Uterus (tissue), 4 donors: ENCODE data around the gene SLCO2A1. TPM values are rescaled to one million over a fixed set of nuclear protein-coding genes. Genes with fewer than 3 reads are reported as not detected.

Source experiments
- DNase-seq, 2 donors: peaks; one replicate each; pipeline ENCODE4 v3.0.0-alpha.2; 2019 to 2020
- H3K27ac ChIP-seq, 2 donors: fragments of 200-600 bp; sonication (generic); 1 replicate in 1 of 2; 2 replicates in 1 of 2; pipeline ENCODE4 v1.5.1; 2016 to 2018
- H3K27me3 ChIP-seq, 2 donors: fragments of 200-600 bp; sonication (generic); one replicate each; pipeline ENCODE4 v1.5.1; 2018 to 2019; ENCODE audit warnings: control low read depth in 1 of 2
- H3K36me3 ChIP-seq, 2 donors: fragments of 200-600 bp; sonication (generic); one replicate each; pipeline ENCODE4 v1.5.1; 2019; ENCODE audit warnings: control low read depth in 1 of 2
- H3K4me1 ChIP-seq, 2 donors: fragments of 200-600 bp; sonication (generic); one replicate each; pipeline ENCODE4 v1.5.1; 2018 to 2019; ENCODE audit warnings: control low read depth in 1 of 2
- H3K4me3 ChIP-seq, 2 donors: fragments of 200-600 bp; sonication (generic); 1 replicate in 1 of 2; 2 replicates in 1 of 2; pipeline ENCODE4 v1.5.1; 2018 to 2019; ENCODE audit warnings: mild to moderate bottlenecking in 1 of 2
- H3K9me3 ChIP-seq, 2 donors: fragments of 200-600 bp; sonication (generic); one replicate each; pipeline ENCODE4 v1.5.1; 2019; ENCODE audit warnings: control low read depth in 1 of 2
- POLR2A ChIP-seq, 2 donors: fragments of 450-650 bp; IDR thresholded peaks; one replicate each; pipeline ENCODE4 v1.6.1; 2016; ENCODE audit warnings: antibody characterized with exemption in 2 of 2, mild to moderate bottlenecking in 1 of 2, moderate library complexity in 1 of 2
- intact Hi-C: fragments of 100-400 bp; cut with DNase I; formaldehyde crosslinking; loops from one replicate; pipeline ENCODE4 v1.15.1; 2023; ENCODE audit warnings: low total_unique reads
- total RNA-seq, 4 donors: library from RNA; depleted of rRNA in 3 of 4; stranded (reverse); fragments of >200 nt in 3 of 4; gene quantifications; one replicate each; pipeline versions ENCODE4 v1.1.0 to v1.2.4, GENCODE V29; 2014 to 2023
- TF ChIP-seq, protein P1 (sequence below), 4 experiments: fragments of 200-600 bp in 2 of 4; fragments of 450-650 bp in 2 of 4; sonication (generic) in 2 of 4; IDR thresholded peaks; one replicate each; pipeline ENCODE4 v1.5.1; 2016 to 2019; ENCODE audit warnings: antibody characterized with exemption in 4 of 4, mild to moderate bottlenecking in 2 of 4, moderate library complexity in 1 of 4
- donor health status: DM: yes; HTN: yes; CAD: no.

SLCO2A1 gene
- total RNA-seq, 4 donors from 2014 or later, result 3.0 to 168 (median 79.6) TPM

DNA sequence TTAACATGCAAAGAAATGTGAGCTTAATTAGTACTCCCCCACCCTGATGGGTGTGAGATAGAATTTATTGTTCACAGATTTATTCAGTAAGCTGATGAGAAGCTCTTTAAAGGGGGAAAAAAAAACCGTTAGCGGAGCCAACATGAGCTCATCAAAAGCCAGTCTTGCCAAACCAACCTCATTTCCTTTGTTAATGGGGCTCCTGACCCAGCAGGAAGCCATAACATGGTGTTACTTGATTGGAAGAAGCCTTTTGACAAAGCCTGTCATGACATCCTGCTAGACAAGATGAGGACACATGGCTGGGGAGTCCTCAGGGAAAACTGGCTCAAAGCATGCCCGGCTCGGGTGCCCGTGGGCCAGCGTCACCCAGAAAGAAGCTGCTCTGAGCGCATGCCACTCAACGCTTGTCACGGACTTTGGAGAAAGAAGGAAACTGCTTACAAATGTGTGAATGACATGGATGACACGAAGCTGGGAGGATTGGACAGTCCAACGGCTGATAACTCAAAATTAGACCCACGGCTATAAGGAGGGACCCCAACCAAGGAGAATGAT is 64.6 kb downstream of the SLCO2A1 start:
- intact Hi-C loops, result no loop called here
- H3K27me3 ChIP-seq, result no peaks in the 10 kb centered on the region
- H3K36me3 ChIP-seq, result no peaks in the 10 kb centered on the region
- TF ChIP-seq, protein P1, sequence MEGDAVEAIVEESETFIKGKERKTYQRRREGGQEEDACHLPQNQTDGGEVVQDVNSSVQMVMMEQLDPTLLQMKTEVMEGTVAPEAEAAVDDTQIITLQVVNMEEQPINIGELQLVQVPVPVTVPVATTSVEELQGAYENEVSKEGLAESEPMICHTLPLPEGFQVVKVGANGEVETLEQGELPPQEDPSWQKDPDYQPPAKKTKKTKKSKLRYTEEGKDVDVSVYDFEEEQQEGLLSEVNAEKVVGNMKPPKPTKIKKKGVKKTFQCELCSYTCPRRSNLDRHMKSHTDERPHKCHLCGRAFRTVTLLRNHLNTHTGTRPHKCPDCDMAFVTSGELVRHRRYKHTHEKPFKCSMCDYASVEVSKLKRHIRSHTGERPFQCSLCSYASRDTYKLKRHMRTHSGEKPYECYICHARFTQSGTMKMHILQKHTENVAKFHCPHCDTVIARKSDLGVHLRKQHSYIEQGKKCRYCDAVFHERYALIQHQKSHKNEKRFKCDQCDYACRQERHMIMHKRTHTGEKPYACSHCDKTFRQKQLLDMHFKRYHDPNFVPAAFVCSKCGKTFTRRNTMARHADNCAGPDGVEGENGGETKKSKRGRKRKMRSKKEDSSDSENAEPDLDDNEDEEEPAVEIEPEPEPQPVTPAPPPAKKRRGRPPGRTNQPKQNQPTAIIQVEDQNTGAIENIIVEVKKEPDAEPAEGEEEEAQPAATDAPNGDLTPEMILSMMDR (IDR thresholded peaks at IDR 0.05), result no peak
- TF ChIP-seq POLR2A (IDR thresholded peaks at IDR 0.05), result no peak
- no peak for DNase-seq
- no peak overlapping the region for H3K27ac ChIP-seq
- no peaks in the 10 kb centered on the region for H3K4me1 ChIP-seq
- no peaks in the 10 kb centered on the region for H3K9me3 ChIP-seq
- H3K4me3 ChIP-seq, result no peak overlapping the region

DNA sequence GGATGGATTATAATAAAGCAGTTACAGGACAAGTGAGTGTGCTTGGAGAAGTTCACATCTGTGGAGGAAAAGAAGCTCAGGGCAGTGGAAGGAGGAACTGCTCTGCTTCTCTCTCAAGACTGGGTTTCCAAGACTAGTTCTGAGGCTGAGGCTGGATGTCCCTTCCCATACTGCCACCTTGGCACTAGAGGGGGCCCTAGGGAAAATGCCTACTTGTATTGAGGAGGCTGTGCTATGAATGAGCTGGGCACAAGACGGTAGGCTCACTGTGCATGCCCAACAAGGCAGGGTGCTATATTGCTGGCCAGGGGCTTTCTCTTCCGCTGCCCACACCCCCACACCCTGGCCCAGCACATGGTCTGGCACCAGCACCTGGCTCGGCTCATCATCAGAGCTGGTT is 65.2 kb downstream of the SLCO2A1 start:
- intact Hi-C loops, result no loop called here
- no peaks in the 10 kb centered on the region for H3K36me3 ChIP-seq
- no peaks in the 10 kb centered on the region for H3K9me3 ChIP-seq
- H3K4me1 ChIP-seq, result no peaks in the 10 kb centered on the region
- H3K27ac ChIP-seq, result no peak overlapping the region
- H3K4me3 ChIP-seq, result no peak overlapping the region
- no peak for DNase-seq
- TF ChIP-seq, protein P1 (IDR thresholded peaks at IDR 0.05), result no peak
- TF ChIP-seq POLR2A (IDR thresholded peaks at IDR 0.05), result no peak
- H3K27me3 ChIP-seq, result no peaks in the 10 kb centered on the region

DNA sequence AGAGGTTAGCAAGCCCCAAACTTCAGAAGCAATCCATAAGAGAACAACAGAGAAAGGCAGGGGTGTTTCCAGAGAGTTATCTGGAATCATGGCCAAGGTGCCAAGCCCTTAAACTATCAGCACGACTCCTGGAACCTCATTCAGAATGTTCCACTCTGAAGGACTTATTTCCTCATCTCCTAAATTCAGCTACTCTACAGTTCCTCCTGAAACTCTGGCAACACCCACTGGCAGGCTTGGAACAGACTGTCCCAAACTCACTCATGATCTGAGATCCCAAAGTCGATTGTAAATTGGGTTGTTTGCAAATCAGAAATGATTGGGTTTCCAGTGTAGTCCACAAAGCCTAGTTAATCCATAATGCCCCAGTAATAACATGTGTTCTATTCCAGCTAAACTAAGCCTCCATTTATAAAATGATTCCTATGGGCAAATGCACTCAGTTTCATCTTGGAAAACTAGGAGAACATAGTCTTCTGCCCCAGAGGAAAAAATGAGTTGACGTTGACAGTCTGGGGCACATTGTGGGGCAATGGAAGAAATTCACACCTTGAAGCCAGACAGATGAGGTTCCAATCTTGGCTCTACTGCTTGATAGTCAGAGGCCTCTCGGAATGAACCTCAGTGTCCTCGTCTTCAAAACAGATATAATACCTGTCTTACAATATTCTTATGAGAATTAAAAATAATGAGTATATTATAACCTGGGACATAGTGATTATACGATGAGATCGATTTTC is 65.9 kb downstream of the SLCO2A1 start:
- Histone ChIP-seq H3K4me3 (no peak overlapping the region), H3K27ac (no peak overlapping the region), H3K9me3 (no peaks in the 10 kb centered on the region), H3K27me3 (no peaks in the 10 kb centered on the region), H3K4me1 (no peaks in the 10 kb centered on the region), H3K36me3 (no peaks in the 10 kb centered on the region)
- TF ChIP-seq, protein P1 (IDR thresholded peaks at IDR 0.05), result no peak
- no peak for DNase-seq
- intact Hi-C loops, result no loop called here

DNA sequence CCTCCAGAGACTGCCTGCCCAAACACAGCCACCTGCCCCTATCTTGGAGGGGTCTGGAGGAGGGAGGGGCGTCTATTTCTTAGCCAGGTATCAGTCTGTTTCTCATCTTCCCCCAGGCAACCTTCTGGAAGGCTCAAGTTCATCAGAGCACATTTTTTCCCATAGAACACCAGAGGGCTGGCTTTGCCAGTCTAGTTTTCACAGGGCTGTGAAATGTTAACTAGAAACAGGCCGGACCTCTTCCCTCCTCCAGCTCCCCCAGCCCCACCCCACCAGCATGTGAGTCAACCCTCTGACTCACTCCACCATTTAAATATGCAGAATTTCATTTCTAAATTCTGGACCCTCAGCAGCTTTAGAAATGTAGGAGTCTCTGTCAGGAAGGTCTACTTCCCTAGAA is 66.9 kb downstream of the SLCO2A1 start:
- no peak for TF ChIP-seq POLR2A (IDR thresholded peaks at IDR 0.05)
- TF ChIP-seq, protein P1 (IDR thresholded peaks at IDR 0.05), result no peak
- Histone ChIP-seq H3K4me1 (no peaks in the 10 kb centered on the region), H3K27me3 (no peaks in the 10 kb centered on the region), H3K9me3 (no peaks in the 10 kb centered on the region), H3K36me3 (no peaks in the 10 kb centered on the region), H3K4me3 (no peak overlapping the region), H3K27ac (no peak overlapping the region)
- intact Hi-C loops, result no loop called here
- DNase-seq, result no peak

DNA sequence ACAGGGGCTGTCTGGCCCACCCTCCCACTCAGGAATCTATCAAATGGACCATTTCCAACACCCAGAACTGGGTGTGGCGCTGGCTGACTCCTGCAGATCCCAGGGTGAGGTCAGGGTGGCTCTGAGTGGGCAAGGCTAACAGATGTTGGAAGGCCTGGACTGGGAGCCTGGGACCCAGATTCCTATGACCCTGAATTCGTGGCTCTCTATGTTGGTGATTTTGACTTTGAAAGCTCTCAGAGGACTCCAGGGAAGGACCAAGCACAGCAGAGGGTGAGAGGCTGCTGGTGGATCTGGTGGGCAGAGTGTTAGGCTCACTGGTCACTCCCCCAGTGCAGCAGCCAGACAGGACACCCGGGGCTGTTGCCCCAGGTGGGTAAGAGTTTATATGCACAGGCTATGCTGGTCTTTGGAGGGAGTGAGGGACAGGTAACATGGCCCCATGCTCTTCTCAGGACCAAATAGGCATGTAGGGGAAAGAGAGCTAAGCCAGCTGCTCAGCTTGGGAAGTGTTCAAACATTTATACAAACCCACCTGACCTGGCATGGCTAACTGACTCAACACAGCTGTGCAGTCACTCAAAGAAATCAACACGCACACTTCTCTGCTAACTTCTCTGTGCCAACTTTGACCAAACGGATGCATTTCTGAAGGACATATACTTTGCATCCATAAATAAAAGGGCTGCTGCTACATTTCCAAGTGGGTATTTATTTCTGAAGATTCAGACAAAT is 71.5 kb downstream of the SLCO2A1 start:
- H3K4me3 ChIP-seq, result no peak overlapping the region
- TF ChIP-seq POLR2A (IDR thresholded peaks at IDR 0.05), result no peak
- TF ChIP-seq, protein P1 (IDR thresholded peaks at IDR 0.05), result no peak
- intact Hi-C loops, result no loop called here
- H3K27ac ChIP-seq, result no peak overlapping the region
- no peaks in the 10 kb centered on the region for H3K27me3 ChIP-seq
- DNase-seq, result no peak
- H3K9me3 ChIP-seq, result no peaks in the 10 kb centered on the region
- no peaks in the 10 kb centered on the region for H3K4me1 ChIP-seq
- H3K36me3 ChIP-seq, result no peaks in the 10 kb centered on the region
